Endodermal cell (in vitro differentiated cells): ENCODE results near the gene IRX2. TPM values are rescaled to one million over a fixed set of nuclear protein-coding genes. Genes with fewer than 3 reads are reported as not detected.

ENCODE experiments used
- DNase-seq: peaks from one replicate; pipeline ENCODE4 v3.0.0-alpha.2; 2017
- H3K27ac ChIP-seq: 2 replicates; pipeline ENCODE4 v1.5.1; 2013; ENCODE audit warnings: mild to moderate bottlenecking, low read depth, low read length, moderate library complexity
- H3K27me3 ChIP-seq: 2 replicates; pipeline ENCODE4 v1.6.1; 2013; ENCODE audit warnings: mild to moderate bottlenecking, low read length, moderate library complexity; ENCODE audit not compliant: insufficient read depth, control insufficient read depth, poor library complexity, severe bottlenecking
- H3K36me3 ChIP-seq: 2 replicates; pipeline ENCODE4 v1.7.0; 2013; ENCODE audit warnings: mild to moderate bottlenecking, low read length, moderate library complexity; ENCODE audit not compliant: control insufficient read depth, insufficient read depth
- H3K4me1 ChIP-seq: one replicate; pipeline ENCODE4 v1.7.0; 2013; ENCODE audit warnings: low read length; ENCODE audit not compliant: control insufficient read depth, insufficient read depth
- H3K4me3 ChIP-seq: 2 replicates; pipeline ENCODE4 v1.5.1; 2013; ENCODE audit warnings: mild to moderate bottlenecking, low read length, moderate library complexity
- H3K9ac ChIP-seq: 2 replicates; pipeline ENCODE4 v1.6.1; 2013; ENCODE audit warnings: mild to moderate bottlenecking, low read length, moderate library complexity; ENCODE audit not compliant: poor library complexity, severe bottlenecking; ENCODE audit errors: extremely low read depth
- H3K9me3 ChIP-seq: 2 replicates; pipeline ENCODE4 v1.6.1; 2013; ENCODE audit warnings: mild to moderate bottlenecking, low read length, moderate library complexity; ENCODE audit not compliant: control insufficient read depth
- H3K27ac Mint-ChIP-seq: 2 replicates; pipeline ENCODE4 v1.8.0; 2020; ENCODE audit warnings: mixed read lengths
- H3K27me3 Mint-ChIP-seq: 2 replicates; pipeline ENCODE4 v1.8.0; 2021; ENCODE audit warnings: mild to moderate bottlenecking, mixed read lengths; ENCODE audit not compliant: insufficient read depth
- H3K36me3 Mint-ChIP-seq: 2 replicates; pipeline ENCODE4 v1.8.0; 2020; ENCODE audit warnings: low read depth, mixed read lengths
- H3K4me1 Mint-ChIP-seq: 2 replicates; pipeline ENCODE4 v1.8.0; 2020; ENCODE audit warnings: mixed read lengths
- H3K4me3 Mint-ChIP-seq: 2 replicates; pipeline ENCODE4 v1.8.0; 2020; ENCODE audit warnings: mild to moderate bottlenecking, moderate library complexity, mixed read lengths
- H3K9me3 Mint-ChIP-seq: 2 replicates; pipeline ENCODE4 v1.8.0; 2020; ENCODE audit warnings: mild to moderate bottlenecking, mixed read lengths
- WGBS, 2 experiments: methylation state at CpG; one replicate each; pipeline versions ENCODE4 v1.1.5 to v1.1.7; 2013; ENCODE audit warnings: missing lambda C conversion rate in 2 of 2, mixed read lengths in 1 of 2; ENCODE audit not compliant: insufficient coverage in 1 of 2, insufficient read length in 1 of 2; 5-methylcytosine and 5-hydroxymethylcytosine counted together
- total RNA-seq, 2 donors: library from RNA; stranded (reverse); fragmentation: NEBNext Ultra II Directional in 1 of 2; extraction: Animal tissue kit (Norgen Biotek cat#: 25700) in 1 of 2; gene quantifications; 2 replicates in 1 of 2; 3 replicates in 1 of 2; pipeline ENCODE4 v1.2.1, GENCODE V29; 2021
- TF ChIP-seq, protein P1 (sequence below): fragments of 200-600 bp; sonication (generic); conservative IDR thresholded peaks from 2 replicates; pipeline ENCODE4 v1.5.0; 2021; ENCODE audit warnings: antibody characterized with exemption, mild to moderate bottlenecking

IRX2 gene
- total RNA-seq, 2 donors from 2014 or later = 4.2 to 6.9 TPM

DNA sequence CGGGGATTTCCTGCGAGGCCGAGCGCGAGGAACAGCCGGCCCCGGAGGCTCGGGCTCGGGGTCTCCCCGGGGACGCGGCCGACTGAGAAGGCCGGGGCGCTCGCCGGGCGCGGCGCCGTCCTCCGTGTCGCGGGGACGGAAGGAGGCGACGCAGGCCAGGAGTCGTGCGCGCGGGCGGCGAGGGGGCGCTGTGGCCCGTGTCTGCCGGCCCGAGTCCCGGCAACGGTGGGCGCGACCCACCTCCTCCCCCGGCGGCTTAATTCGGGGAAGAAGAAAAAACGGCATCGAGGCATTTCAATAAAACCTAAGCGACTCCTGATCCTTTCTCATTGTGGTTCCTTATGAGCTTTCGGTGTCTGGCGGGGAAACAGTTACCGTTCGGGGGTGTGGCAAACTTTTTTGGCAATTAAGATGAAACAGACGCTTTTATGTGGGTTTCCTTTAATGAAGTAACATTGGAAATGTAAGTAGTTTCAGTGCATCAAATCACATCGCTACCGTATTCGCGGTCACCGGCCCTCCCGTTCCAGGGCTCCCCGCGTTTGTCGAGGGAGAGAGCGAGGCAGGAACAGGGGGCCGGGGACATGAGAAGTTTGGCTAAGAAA lies 3.7 kb upstream of the IRX2 start:
- Histone ChIP-seq H3K27ac (peak overlapping the region; percentile 51), H3K4me3 (peak overlapping the region; percentile 93), H3K36me3 (no peaks in the 10 kb centered on the region), H3K27me3 (peaks cover 74% of the 10 kb centered on the region), H3K9ac (no peak overlapping the region), H3K9me3 (no peaks in the 10 kb centered on the region), H3K4me1 (peaks cover 4% of the 10 kb centered on the region)
- TF ChIP-seq, protein P1, sequence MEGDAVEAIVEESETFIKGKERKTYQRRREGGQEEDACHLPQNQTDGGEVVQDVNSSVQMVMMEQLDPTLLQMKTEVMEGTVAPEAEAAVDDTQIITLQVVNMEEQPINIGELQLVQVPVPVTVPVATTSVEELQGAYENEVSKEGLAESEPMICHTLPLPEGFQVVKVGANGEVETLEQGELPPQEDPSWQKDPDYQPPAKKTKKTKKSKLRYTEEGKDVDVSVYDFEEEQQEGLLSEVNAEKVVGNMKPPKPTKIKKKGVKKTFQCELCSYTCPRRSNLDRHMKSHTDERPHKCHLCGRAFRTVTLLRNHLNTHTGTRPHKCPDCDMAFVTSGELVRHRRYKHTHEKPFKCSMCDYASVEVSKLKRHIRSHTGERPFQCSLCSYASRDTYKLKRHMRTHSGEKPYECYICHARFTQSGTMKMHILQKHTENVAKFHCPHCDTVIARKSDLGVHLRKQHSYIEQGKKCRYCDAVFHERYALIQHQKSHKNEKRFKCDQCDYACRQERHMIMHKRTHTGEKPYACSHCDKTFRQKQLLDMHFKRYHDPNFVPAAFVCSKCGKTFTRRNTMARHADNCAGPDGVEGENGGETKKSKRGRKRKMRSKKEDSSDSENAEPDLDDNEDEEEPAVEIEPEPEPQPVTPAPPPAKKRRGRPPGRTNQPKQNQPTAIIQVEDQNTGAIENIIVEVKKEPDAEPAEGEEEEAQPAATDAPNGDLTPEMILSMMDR = peak; percentile 73
- peak; percentile 74 for DNase-seq
- WGBS, 2 experiments = 5 to 20% methylated on average over 41 to 63 of the region's 63 CpGs
- Mint-ChIP-seq H3K36me3 (no peaks in the 10 kb centered on the region), H3K4me1 (peaks cover 32% of the 10 kb centered on the region), H3K27ac (no peak overlapping the region), H3K4me3 (peak overlapping the region; percentile 67), H3K9me3 (no peaks in the 10 kb centered on the region), H3K27me3 (peaks cover 78% of the 10 kb centered on the region)

DNA sequence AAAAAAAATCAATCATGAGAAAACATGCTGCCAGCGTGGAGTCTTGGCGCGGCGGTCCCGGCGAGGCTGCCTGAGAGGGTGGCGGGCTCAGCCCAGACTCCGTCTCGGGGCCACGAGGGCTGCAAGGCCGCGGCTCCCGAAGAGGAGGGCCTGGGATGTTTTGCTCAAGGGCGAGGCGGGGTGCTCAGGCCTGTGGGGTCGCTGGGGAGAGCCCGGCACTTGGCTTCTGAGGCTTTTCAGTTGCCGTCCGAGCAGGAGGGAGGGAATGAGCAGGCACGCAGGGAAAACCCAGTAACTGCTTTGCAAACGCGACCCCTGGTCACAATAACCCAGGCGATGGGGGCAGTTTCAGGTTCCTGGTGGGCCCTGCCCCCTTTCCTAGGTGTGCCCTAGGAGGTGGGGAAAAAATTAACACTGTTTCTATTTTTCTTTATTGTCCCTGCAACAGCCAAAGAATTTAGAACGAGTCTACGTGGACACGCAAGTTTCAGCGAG lies 3.2 kb upstream of the IRX2 start:
- H3K27me3 ChIP-seq = peaks cover 74% of the 10 kb centered on the region
- Mint-ChIP-seq H3K9me3 (peaks cover 4% of the 10 kb centered on the region), H3K27ac (no peak overlapping the region), H3K4me3 (peak overlapping the region; percentile 67), H3K36me3 (peaks cover 4% of the 10 kb centered on the region), H3K27me3 (peaks cover 79% of the 10 kb centered on the region), H3K4me1 (peaks cover 34% of the 10 kb centered on the region)
- TF ChIP-seq, protein P1 = no peak
- peak overlapping the region; percentile 51 for H3K4me3 ChIP-seq
- 6 to 12% methylated on average over 25 to 27 of the region's 27 CpGs for WGBS, 2 experiments
- H3K4me1 ChIP-seq = peaks cover 4% of the 10 kb centered on the region
- H3K9ac ChIP-seq = no peak overlapping the region
- H3K27ac ChIP-seq = peak overlapping the region; percentile 51
- peak; percentile 80 for DNase-seq
- H3K9me3 ChIP-seq = no peaks in the 10 kb centered on the region
- H3K36me3 ChIP-seq = no peaks in the 10 kb centered on the region

DNA sequence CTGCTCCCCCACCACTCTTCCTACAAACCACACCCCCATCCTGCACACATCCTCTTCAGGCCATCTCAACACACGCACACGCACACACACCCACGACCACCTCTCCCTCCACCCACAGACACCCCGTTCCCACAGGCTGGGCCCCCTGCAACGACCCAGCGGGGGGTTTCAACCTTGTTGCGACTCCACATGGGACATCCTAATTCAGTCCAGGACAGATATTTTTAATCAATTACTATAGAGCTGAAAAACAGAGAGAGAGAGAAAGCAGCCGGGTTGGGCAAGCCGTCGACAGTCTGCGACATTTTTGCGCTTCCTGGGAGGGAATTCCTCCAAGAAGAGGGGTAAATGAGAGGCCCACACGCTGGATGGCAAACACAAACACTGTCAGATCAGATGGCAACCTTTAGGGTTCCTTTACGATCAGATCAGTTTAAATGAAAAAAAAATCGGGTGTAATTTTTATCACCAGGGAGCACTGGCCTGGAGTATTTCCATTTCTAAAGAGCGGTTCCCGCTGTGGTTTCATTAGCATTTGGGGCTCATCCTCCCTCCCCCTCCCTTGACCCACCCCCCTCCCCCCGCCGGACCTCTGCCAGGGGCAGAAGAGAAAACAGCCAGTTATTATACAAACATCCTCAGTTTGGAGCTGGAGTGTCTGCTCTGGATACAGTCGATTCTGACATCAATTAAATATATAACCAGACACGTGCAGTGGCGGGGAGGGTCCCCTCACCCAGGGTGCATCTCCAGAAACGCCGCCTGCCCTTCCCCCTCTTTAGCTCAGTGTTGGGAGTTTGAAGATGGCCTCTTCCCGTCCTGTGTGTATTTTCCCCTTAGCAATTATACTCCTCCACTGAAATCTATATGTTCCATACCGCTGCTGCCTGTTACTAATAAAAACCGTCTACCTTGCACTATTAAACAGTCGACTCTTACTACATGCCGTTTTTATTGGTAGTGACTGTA lies 2.3 kb upstream of the IRX2 start:
- 5 to 7% methylated on average over 11 to 27 of the region's 29 CpGs for WGBS, 2 experiments
- H3K27me3 ChIP-seq = peaks cover 65% of the 10 kb centered on the region

More for the DNA sequence above, 2.3 kb upstream of the IRX2 start:
- H3K9me3 Mint-ChIP-seq = peaks cover 8% of the 10 kb centered on the region
- Histone ChIP-seq H3K4me1 (peaks cover 4% of the 10 kb centered on the region), H3K27ac (no peak overlapping the region), H3K36me3 (no peaks in the 10 kb centered on the region), H3K9ac (no peak overlapping the region), H3K9me3 (no peaks in the 10 kb centered on the region), H3K4me3 (no peak overlapping the region)
- H3K36me3 Mint-ChIP-seq = peaks cover 8% of the 10 kb centered on the region
- peak; percentile 68 for DNase-seq
- peaks cover 75% of the 10 kb centered on the region for H3K27me3 Mint-ChIP-seq
- TF ChIP-seq, protein P1 = no peak
- peak overlapping the region; percentile 67 for H3K4me3 Mint-ChIP-seq
- H3K27ac Mint-ChIP-seq = no peak overlapping the region
- peaks cover 34% of the 10 kb centered on the region for H3K4me1 Mint-ChIP-seq
